Suppressor macrophage treated with lipopolysaccharide for 4 hours (primary cell): ENCODE results near the gene PTPRD.

Source experiments
- DNase-seq: peaks from one replicate; pipeline ENCODE4 v3.0.0-alpha.2; 2020

PTPRD gene

GRCh38 chr9:9847750-9848149 lies 765.1 kb downstream of the PTPRD start:
- DNase-seq = no peak

GRCh38 chr9:9846557-9846956 lies 766.2 kb downstream of the PTPRD start:
- DNase-seq = peak; percentile 11

- DNase-seq = no peak
Observed at GRCh38 chr9:9820436-9820835, 792.4 kb downstream of the PTPRD start.

GRCh38 chr9:9819886-9820285 lies 792.9 kb downstream of the PTPRD start:
- DNase-seq = no peak

GRCh38 chr9:9817176-9817575 lies 795.6 kb downstream of the PTPRD start:
- DNase-seq = no peak

- no peak for DNase-seq
Observed at GRCh38 chr9:9804109-9804508, 808.7 kb downstream of the PTPRD start.

- DNase-seq = no peak
Observed at GRCh38 chr9:9799287-9799686, 813.5 kb downstream of the PTPRD start.

- DNase-seq = no peak
Observed at GRCh38 chr9:9792144-9792857, 820.5 kb downstream of the PTPRD start.

- no peak for DNase-seq
Observed at GRCh38 chr9:9791611-9792010, 821.2 kb downstream of the PTPRD start.

GRCh38 chr9:9790216-9790872 lies 822.5 kb downstream of the PTPRD start:
- peak; percentile 2 for DNase-seq

- no peak for DNase-seq
Observed at GRCh38 chr9:9783711-9784110, 829.1 kb downstream of the PTPRD start.

GRCh38 chr9:9783211-9783610 lies 829.6 kb downstream of the PTPRD start:
- DNase-seq = no peak

GRCh38 chr9:9778293-9778692 lies 834.5 kb downstream of the PTPRD start:
- no peak for DNase-seq

- DNase-seq = no peak
Observed at GRCh38 chr9:9774471-9774870, 838.3 kb downstream of the PTPRD start.

- no peak for DNase-seq
Observed at GRCh38 chr9:9771314-9771713, 841.5 kb downstream of the PTPRD start.

- DNase-seq = no peak
Observed at GRCh38 chr9:9764821-9765220, 848.0 kb downstream of the PTPRD start.

GRCh38 chr9:9754186-9754585 lies 858.6 kb downstream of the PTPRD start:
- no peak for DNase-seq

GRCh38 chr9:9753266-9753665 lies 859.5 kb downstream of the PTPRD start:
- DNase-seq = no peak

GRCh38 chr9:9752722-9753121 lies 860.1 kb downstream of the PTPRD start:
- no peak for DNase-seq

- no peak for DNase-seq
Observed at GRCh38 chr9:9751996-9752395, 860.8 kb downstream of the PTPRD start.

- no peak for DNase-seq
Observed at GRCh38 chr9:9750719-9751118, 862.1 kb downstream of the PTPRD start.

GRCh38 chr9:9749591-9749990 lies 863.2 kb downstream of the PTPRD start:
- DNase-seq = no peak

- DNase-seq = no peak
Observed at GRCh38 chr9:9747787-9748186, 865.0 kb downstream of the PTPRD start.

- DNase-seq = no peak
Observed at GRCh38 chr9:9746826-9747225, 866.0 kb downstream of the PTPRD start.

GRCh38 chr9:9743822-9744221 lies 869.0 kb downstream of the PTPRD start:
- no peak for DNase-seq
